Cerebellar cortex (tissue), 1 donor: ENCODE data around the gene SNX10.

ENCODE experiments used
- DNase-seq: peaks from one replicate; pipeline ENCODE4 v3.0.0-alpha.2; 2015; ENCODE audit warnings: low spot score

The SNX10 gene

GRCh38 chr7:26337232-26337865 is 45.7 kb downstream of the SNX10 start:
- no peak for DNase-seq

DNA sequence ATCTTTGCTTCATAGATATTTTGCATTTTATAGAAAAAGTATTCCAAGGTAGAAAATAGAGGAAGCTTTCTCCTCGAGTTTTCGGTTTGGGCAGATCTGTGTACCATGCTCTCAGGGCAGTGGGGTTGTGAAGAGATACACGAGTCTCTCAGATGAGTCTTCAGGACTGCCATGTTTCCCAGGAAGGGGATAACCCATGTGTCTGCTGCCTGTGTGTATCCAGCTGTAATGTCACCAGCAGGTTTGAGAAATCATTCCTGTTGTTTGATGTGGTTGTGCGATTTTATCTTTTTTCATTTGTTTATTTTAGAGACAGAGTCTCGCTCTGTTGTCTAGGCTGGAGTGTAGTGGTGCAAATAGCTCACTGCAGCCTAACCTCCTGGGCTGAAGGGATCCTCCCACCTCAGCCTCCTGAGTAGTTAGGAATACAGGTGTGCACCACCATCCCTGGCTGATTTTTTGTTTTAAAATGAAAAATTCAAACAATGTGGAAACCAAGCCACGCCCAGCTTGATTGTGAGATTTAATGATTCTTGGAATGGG is 48.9 kb downstream of the SNX10 start:
- DNase-seq = no peak

DNA sequence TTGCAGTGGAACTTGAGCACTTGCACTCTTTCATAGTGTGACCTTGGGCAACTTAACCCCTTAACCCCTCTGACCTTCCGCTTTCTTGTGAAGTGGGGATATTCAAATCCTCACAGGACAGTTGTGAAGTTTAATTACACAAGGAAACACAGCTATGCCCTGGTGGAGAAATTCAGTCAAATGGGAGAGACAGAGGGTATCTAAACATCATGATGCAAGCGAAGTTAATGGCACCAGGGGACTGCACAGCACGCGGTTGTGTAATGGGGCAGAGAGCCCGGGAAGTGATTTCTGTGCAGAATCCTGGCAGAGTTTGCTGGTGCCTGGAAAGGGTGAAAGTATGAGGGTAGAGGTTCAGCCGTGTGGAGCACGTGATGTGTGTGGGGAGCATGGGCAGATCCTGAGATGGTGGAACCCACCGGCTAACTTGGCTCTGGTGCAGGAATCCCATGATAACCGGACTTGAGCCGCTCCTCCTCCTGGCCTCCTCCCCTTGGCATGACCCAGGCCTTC is 51.7 kb downstream of the SNX10 start:
- DNase-seq = no peak

DNA sequence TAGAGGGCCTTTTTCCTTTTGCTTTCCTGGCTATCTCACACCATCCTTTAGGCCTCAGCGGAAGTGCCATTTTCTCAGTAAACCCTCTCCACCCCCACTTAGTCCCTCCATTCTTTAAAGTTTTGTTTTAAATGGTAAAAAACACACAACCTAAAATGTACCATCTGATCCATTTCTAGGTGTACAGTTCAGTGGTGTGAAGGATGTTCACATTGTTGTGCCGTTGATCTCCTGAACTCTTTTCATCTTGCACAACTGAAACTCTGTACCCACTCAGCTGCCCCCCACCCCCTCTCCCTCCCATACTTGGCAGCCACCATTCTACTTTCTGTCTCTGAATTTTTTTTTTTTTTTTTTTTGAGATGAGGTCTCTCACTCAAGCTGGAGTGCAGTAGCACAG is 52.2 kb downstream of the SNX10 start:
- DNase-seq = no peak

GRCh38 chr7:26345202-26345601 is 53.5 kb downstream of the SNX10 start:
- no peak for DNase-seq

GRCh38 chr7:26345837-26346236 is 54.2 kb downstream of the SNX10 start:
- DNase-seq = no peak

DNA sequence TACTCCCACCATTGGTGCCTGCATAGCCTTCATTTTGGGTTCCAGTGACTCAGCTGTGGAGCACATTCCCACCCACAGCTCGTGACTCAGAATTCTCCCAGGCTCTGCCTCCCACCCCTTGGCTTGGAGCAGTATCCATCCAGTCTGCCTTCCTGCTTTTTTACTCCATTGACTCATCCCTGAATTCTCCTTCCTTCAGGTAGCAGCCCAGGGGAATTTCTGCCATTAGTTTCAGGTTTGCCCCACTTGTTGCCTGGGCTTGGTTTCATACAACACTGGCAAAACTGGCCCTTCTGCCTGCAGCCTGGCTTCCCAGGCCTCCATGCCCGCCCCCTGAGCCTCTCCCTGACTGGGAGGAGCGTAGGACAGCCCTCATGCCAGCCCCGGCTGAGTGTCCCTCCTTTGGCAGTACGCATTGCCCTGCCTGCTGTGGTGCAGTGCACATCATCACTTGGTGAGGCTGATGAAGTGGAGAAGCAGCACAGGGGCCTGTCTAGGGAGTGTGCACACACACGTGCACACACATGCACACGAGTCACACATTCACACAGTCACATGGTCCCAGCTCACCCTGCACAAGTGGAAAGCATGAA is 55.0 kb downstream of the SNX10 start:
- no peak for DNase-seq

DNA sequence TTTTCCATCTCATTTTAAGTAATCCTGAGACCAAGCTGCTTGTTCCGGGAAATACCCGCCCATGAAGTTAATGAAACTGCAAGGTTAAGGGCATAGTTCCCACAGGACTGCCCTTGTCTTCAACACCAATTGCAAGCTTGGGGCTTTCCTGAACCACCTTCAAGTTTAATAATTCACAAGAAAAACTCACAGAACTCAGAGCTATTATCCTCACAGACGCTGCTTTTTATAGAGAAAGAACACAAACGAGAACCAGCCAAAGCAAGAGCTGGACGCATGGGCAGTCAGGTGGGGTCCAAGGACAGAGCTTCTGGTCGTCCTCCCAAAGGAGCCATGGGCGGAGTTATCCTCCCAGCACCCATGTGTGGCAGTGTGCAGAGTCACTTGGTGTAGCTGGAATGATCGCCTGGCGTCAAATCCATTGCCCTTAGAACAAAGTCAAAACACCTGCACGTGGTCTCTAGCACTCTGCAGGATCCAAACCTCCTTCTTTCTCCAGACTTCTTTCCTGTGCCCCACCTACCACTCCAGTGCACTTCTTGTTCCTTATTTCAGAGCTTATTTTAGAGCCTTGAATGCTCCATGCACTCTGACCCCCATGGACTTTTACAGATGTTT is 56.7 kb downstream of the SNX10 start:
- no peak for DNase-seq

DNA sequence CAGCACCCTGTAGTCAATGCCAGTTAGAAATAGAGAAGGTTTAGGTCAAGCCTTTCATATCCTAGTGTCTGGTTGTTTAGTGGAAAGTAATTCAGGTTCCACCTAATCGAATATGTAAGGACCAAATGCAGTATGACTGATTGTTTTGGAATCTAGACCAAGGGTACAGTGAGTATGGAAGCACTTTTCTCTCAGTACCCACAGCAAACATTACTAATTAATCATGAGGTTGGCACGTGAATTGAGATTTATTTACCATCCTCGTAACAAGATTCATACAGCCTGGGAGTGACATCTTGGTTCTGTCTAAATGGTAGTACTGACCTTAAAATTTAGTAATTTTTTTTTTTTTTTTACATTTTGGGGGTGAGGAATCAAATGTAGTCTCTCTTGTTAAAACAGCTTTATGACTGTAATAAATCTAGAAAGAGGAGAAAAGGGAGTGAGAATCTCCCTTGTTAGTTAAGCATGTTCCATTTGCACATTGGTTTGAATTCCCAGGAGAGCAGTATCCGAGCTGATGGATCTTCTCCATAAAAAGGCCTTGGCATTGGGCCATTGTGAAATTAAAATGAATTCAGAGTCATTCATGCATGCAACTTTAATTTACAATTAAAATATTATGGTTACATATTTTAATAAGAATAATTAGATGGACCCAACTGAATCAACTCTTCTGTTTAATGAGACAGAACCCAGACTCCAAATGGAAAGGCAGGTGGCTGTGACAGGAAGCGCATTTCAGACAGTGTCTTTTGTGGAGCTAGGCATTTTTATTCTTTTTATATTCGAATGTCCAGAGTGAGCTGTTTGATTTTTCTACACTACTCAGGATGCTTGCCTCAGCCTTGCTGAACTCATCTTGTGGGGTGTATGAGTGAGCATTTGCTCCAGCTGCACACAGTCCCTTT is 57.6 kb downstream of the SNX10 start:
- DNase-seq = no peak

DNA sequence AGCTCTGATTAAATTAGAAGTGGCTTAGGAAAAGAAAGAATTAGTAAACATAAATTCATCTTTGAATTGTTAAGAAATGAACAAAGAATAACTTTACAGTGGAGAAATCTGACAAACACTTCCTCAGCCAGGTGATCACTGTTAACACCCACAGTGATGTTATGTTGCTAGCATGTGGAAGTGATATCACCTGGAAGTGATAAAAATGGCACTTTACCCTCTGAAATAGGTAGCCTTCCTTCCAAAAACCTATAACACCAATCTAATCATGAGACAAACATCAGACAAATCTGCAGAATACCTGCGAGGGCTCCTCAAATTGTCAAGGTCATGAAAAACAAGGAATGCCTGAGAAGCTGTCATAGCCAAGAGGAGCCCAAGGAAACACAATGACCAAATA is 59.5 kb downstream of the SNX10 start:
- DNase-seq = no peak

DNA sequence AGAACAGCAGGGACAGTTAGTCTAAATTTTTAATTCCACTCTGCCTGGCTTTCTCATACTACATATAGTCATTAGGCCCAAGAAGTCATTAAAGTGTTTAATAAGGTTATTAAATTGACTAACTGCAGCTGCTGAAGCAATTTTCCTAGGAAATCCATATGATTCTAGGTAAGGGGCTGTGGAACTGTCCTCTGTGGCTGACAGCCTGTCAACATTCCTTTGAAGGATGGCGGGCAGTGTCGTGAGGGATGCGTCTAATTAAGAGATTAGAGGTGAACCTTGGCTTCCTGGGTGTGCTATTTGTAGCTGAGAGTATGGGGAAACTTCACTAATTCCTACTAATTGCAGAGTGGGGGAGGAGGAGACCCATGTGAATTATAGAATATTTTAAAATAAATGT is 64.6 kb downstream of the SNX10 start:
- no peak for DNase-seq

DNA sequence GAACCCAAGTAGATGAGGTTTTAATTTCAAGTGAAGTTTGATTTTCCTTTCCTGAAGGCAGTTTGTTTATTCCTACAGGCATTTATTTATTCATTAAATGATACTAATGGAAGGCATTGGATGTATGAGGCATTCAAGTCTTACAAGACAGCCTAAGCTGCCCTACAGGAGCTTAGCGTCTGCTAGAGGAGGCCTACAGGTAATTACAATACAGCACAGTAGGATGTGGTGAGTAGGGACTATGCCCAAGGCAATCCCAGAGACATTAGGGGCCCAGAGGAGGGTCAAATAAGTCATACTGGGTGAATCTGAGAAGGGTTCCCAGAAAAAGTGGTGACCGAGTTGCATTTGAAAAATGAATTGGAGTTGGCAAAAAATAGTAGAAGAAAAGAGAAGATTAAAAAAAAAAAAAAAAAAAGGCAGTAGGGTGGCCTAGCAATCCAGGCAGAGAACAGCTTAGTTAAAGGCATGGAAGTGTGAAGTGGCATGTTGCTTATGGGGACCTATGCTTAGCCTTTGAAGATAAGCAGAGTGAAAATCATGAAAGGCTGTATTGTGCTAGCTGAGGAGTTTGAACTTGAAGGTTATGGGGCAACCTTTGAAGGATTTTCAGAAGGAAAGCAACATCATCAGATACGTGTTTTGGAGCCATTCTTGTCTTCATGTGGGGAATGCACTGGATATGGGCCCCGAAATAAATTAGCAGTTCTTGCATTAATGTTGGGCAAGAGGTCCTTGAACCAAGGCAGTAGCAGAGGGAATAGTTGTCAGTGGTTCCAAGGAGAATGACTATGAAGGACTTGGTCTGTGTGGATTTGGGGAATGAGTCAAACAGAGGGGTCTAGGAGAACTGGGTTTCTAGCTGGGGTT is 65.5 kb downstream of the SNX10 start:
- no peak for DNase-seq

DNA sequence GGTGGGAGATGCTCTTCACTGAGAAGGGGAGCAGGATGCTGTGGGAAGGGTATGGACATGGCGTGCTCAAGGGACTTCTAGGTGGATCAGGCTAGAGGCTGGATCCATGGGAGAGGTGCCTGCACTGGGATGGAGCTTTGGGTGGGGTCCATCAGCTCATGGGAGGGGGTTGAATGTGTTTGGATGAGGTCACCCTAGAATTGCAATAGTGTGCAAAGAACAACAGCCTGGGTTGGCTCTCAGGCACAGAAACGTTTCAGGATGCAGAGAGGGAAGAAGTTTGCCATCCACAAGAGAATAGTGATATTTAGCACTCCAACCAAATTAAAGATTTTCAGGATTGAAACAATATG is 66.1 kb downstream of the SNX10 start:
- no peak for DNase-seq

- DNase-seq = no peak
These were observed 69.0 kb downstream of the SNX10 start for GRCh38 chr7:26360650-26361049.

GRCh38 chr7:26361637-26362036 is 70.0 kb downstream of the SNX10 start:
- DNase-seq = no peak

DNA sequence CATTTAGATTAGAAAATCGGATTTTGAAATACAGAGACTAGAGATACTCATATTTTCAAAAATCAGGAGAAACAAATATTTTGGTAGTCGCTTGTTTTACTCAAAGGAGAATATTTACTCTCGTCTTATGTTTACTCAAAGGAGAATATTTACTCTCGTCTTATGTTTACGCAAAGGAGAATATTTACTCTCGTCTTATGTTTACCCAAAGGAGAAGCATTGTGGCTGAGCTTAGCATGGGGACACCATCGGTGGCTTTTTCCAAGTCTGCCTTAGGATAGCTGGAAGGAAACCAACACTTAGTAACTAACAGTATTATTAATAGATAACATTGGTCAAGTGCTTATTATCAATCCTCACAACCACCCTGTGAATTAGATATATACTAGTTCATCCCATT is 71.8 kb downstream of the SNX10 start:
- DNase-seq = no peak

DNA sequence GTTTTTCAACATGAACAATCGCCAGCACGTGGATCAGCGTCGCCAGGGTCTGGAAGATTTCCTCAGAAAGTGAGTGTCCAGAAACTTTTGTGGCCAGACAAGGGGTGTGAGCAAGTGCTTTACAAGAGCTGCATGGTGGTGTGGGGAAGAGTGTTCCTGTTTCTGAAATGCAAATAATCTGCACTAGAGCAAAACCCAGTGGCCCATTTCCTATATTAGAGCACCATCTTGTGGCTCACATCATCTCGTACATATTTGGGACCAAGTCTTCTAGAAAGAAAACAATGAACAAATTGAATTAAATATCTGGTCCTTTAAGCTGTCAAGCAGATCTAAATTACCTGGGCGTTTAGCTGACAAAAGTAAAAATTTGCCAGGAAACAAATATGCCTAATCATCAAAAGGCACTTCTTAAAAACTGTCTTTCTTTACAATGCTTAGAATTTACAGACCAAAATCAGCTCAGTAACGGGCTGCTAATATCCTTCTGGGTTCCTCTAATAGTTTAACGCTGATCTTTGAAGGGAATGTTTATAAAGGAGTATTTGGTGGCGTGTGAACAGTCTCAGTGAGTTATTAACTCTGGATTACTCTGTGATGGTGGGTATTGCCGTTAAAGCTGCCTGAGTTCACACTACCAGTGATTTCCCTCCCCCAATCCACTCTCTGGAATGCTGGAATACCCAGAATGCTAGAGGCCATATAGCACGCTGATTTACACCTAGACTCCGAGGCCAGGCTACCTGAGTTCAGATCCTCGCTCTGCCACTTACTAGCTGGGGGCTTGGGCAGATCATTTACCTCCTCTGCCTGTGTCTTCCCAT is 73.6 kb downstream of the SNX10 start:
- peak; percentile 93 for DNase-seq

GRCh38 chr7:26365901-26366275 is 74.2 kb downstream of the SNX10 start:
- no peak for DNase-seq

GRCh38 chr7:26367219-26367711 is 75.6 kb downstream of the SNX10 start:
- no peak for DNase-seq

GRCh38 chr7:26368542-26368941 is 76.9 kb downstream of the SNX10 start:
- peak; percentile 59 for DNase-seq
